ENCODE data around the gene THPO. TPM values are rescaled to one million over a fixed set of nuclear protein-coding genes. Genes with fewer than 3 reads are reported as not detected.

Gene THPO
- total RNA-seq, 1 experiment from 2014 or later = not detected

- TF ChIP-seq CTCF (IDR thresholded peaks at IDR 0.05; ENCODE audit: unreplicated experiment) = peak; percentile 100
- H3K4me1 Mint-ChIP-seq (ENCODE audit: low read depth, unreplicated experiment) = no peaks in the 10 kb centered on the region
- intact Hi-C loops (cut with micrococcal nuclease; ENCODE audit: unreplicated experiment) = loop anchor here (1.0 kb wide), 2 partner anchors 51 to 96 kb away; no protein-coding TSS in a partner anchor
- no peaks in the 10 kb centered on the region for H3K36me3 Mint-ChIP-seq (ENCODE audit: insufficient read depth, unreplicated experiment)
- H3K9me3 Mint-ChIP-seq (ENCODE audit: low read depth, unreplicated experiment) = no peaks in the 10 kb centered on the region
- no peak overlapping the region for H3K4me3 Mint-ChIP-seq (ENCODE audit: low read depth, unreplicated experiment)
- CTCF ChIA-PET = interaction anchor here (0.6 to 1.5 kb wide), 6 partner anchors 19 to 97 kb away, joined by 3 to 20 read pairs (median 4); no protein-coding TSS in a partner anchor
- no TSS peak for BruUV-seq (replicated peaks)
- no peak overlapping the region for H3K27ac Mint-ChIP-seq (ENCODE audit: unreplicated experiment)
- H3K27me3 Mint-ChIP-seq (ENCODE audit: unreplicated experiment) = peaks cover 6% of the 10 kb centered on the region
- peak; percentile 87 for DNase-seq
Measured at GRCh38 chr3:184417619-184418327, 39.8 kb upstream of the THPO start.

GRCh38 chr3:184415203-184415490 lies 37.1 kb upstream of the THPO start:
- Mint-ChIP-seq H3K27me3 (ENCODE audit: unreplicated experiment) (peaks cover 22% of the 10 kb centered on the region), H3K27ac (ENCODE audit: unreplicated experiment) (no peak overlapping the region), H3K4me3 (ENCODE audit: low read depth, unreplicated experiment) (no peak overlapping the region), H3K9me3 (ENCODE audit: low read depth, unreplicated experiment) (no peaks in the 10 kb centered on the region), H3K36me3 (ENCODE audit: insufficient read depth, unreplicated experiment) (no peaks in the 10 kb centered on the region), H3K4me1 (ENCODE audit: low read depth, unreplicated experiment) (no peaks in the 10 kb centered on the region)
- no peak for DNase-seq
- no TSS peak for BruUV-seq (replicated peaks)
- CTCF ChIA-PET = interaction anchor here (0.6 to 1.1 kb wide), 3 partner anchors 16 to 44 kb away, joined by 6 to 7 read pairs (median 6); no protein-coding TSS in a partner anchor
- TF ChIP-seq CTCF (IDR thresholded peaks at IDR 0.05; ENCODE audit: unreplicated experiment) = no peak
- intact Hi-C loops (cut with micrococcal nuclease; ENCODE audit: unreplicated experiment) = no loop called here

- no TSS peak for BruUV-seq (replicated peaks)
- TF ChIP-seq CTCF (IDR thresholded peaks at IDR 0.05; ENCODE audit: unreplicated experiment) = no peak
- H3K4me1 Mint-ChIP-seq (ENCODE audit: low read depth, unreplicated experiment) = no peaks in the 10 kb centered on the region
- no peaks in the 10 kb centered on the region for H3K9me3 Mint-ChIP-seq (ENCODE audit: low read depth, unreplicated experiment)
- DNase-seq = no peak
- no peak overlapping the region for H3K27ac Mint-ChIP-seq (ENCODE audit: unreplicated experiment)
- CTCF ChIA-PET = interaction anchor here (0.6 to 1.1 kb wide), 2 partner anchors 28 to 43 kb away, joined by 6 to 7 read pairs; no protein-coding TSS in a partner anchor
- no peaks in the 10 kb centered on the region for H3K36me3 Mint-ChIP-seq (ENCODE audit: insufficient read depth, unreplicated experiment)
- intact Hi-C loops (cut with micrococcal nuclease; ENCODE audit: unreplicated experiment) = no loop called here
- no peak overlapping the region for H3K4me3 Mint-ChIP-seq (ENCODE audit: low read depth, unreplicated experiment)
- peaks cover 27% of the 10 kb centered on the region for H3K27me3 Mint-ChIP-seq (ENCODE audit: unreplicated experiment)
Measured at GRCh38 chr3:184414418-184415202, 36.6 kb upstream of the THPO start.

GRCh38 chr3:184409946-184410500 lies 32.0 kb upstream of the THPO start:
- no peak overlapping the region for H3K4me3 Mint-ChIP-seq (ENCODE audit: low read depth, unreplicated experiment)
- no peak for TF ChIP-seq CTCF (IDR thresholded peaks at IDR 0.05; ENCODE audit: unreplicated experiment)
- no peaks in the 10 kb centered on the region for H3K9me3 Mint-ChIP-seq (ENCODE audit: low read depth, unreplicated experiment)
- peaks cover 59% of the 10 kb centered on the region for H3K27me3 Mint-ChIP-seq (ENCODE audit: unreplicated experiment)
- H3K36me3 Mint-ChIP-seq (ENCODE audit: insufficient read depth, unreplicated experiment) = no peaks in the 10 kb centered on the region
- BruUV-seq (replicated peaks) = no TSS peak
- no peak for DNase-seq
- no peak overlapping the region for H3K27ac Mint-ChIP-seq (ENCODE audit: unreplicated experiment)
- CTCF ChIA-PET = no interaction called here
- H3K4me1 Mint-ChIP-seq (ENCODE audit: low read depth, unreplicated experiment) = no peaks in the 10 kb centered on the region
- intact Hi-C loops (cut with micrococcal nuclease; ENCODE audit: unreplicated experiment) = no loop called here

All from Calu3 (cell line).